ENCODE data around the gene ATXN2. TPM values are rescaled to one million over a fixed set of nuclear protein-coding genes. Genes with fewer than 3 reads are reported as not detected.
"Not testable (repeated sequence)": the region's sequence is repeated elsewhere in the genome, so short reads cannot be mapped to it uniquely, and the experiment has no call there.

Gene ATXN2
- total and polyA plus RNA-seq, 3 experiments from 2014 or later = 27.7 to 44.9 (median 39.9) TPM

- Histone ChIP-seq H3K27me3 (ENCODE audit: insufficient read depth, low read length, poor library complexity, severe bottlenecking) (no peaks in the 10 kb centered on the region), H3K27ac (ENCODE audit: low read depth, low read length) (no peak overlapping the region), H3K36me3 (ENCODE audit: insufficient read depth, low read length) (peaks cover 8% of the 10 kb centered on the region), H3K9me3 (ENCODE audit: low read length) (no peaks in the 10 kb centered on the region), H3K4me3 (ENCODE audit: low read length) (no peak overlapping the region), H3K4me1 (ENCODE audit: insufficient read depth, low read length) (no peaks in the 10 kb centered on the region)
- no peaks in the 10 kb centered on the region for H3K27me3 Mint-ChIP-seq
- no peaks in the 10 kb centered on the region for H3K9me3 Mint-ChIP-seq
- no peak overlapping the region for H3K4me3 Mint-ChIP-seq
- no peak overlapping the region for H3K27ac Mint-ChIP-seq
- POLR2A ChIA-PET = no interaction called here
- peaks cover 13 to 23% (median 14%) of the 10 kb centered on the region in 3 donors for H3K4me1 Mint-ChIP-seq
- CTCF ChIA-PET = interaction anchor here (1.4 kb wide), 2 partner anchors 27 to 106 kb away, joined by 3 to 5 read pairs; no protein-coding TSS in a partner anchor
- peaks cover 0 to 57% (median 14%) of the 10 kb centered on the region in 3 donors for H3K36me3 Mint-ChIP-seq
- no peak for DNase-seq
Observed at GRCh38 chr12:111503116-111503515, 96.0 kb downstream of the ATXN2 start.

GRCh38 chr12:111494676-111495075 is 104.4 kb downstream of the ATXN2 start:
- Histone ChIP-seq H3K27ac (ENCODE audit: low read depth, low read length) (no peak overlapping the region), H3K27me3 (ENCODE audit: insufficient read depth, low read length, poor library complexity, severe bottlenecking) (no peaks in the 10 kb centered on the region), H3K4me1 (ENCODE audit: insufficient read depth, low read length) (no peaks in the 10 kb centered on the region), H3K36me3 (ENCODE audit: insufficient read depth, low read length) (no peaks in the 10 kb centered on the region), H3K9me3 (ENCODE audit: low read length) (no peaks in the 10 kb centered on the region), H3K4me3 (ENCODE audit: low read length) (no peak overlapping the region)
- CTCF ChIA-PET = no interaction called here
- no peak overlapping the region for H3K4me3 Mint-ChIP-seq
- DNase-seq = no peak
- H3K27ac Mint-ChIP-seq = peak overlapping the region in 1 of 8 donors; percentile 31
- H3K36me3 Mint-ChIP-seq = peaks cover 0 to 70% (median 6%) of the 10 kb centered on the region in 3 donors
- H3K9me3 Mint-ChIP-seq = no peaks in the 10 kb centered on the region
- peaks cover 0 to 5% (median 1%) of the 10 kb centered on the region in 3 donors for H3K4me1 Mint-ChIP-seq
- POLR2A ChIA-PET = no interaction called here
- no peaks in the 10 kb centered on the region for H3K27me3 Mint-ChIP-seq

GRCh38 chr12:111492979-111493378 is 106.1 kb downstream of the ATXN2 start:
- H3K27ac Mint-ChIP-seq; H3K9me3 Mint-ChIP-seq; H3K4me1 ChIP-seq (ENCODE audit: insufficient read depth, low read length); H3K27me3 ChIP-seq (ENCODE audit: insufficient read depth, low read length, poor library complexity, severe bottlenecking); H3K4me3 ChIP-seq (ENCODE audit: low read length); H3K27me3 Mint-ChIP-seq; H3K27ac ChIP-seq (ENCODE audit: low read depth, low read length); DNase-seq; CTCF ChIA-PET; H3K9me3 ChIP-seq (ENCODE audit: low read length); H3K4me1 Mint-ChIP-seq; H3K36me3 ChIP-seq (ENCODE audit: insufficient read depth, low read length); H3K4me3 Mint-ChIP-seq; POLR2A ChIA-PET: not testable (repeated sequence)
- peaks cover 0 to 69% (median 13%) of the 10 kb centered on the region in 3 donors for H3K36me3 Mint-ChIP-seq

GRCh38 chr12:111488798-111489197 is 110.3 kb downstream of the ATXN2 start:
- H3K36me3 ChIP-seq (ENCODE audit: insufficient read depth, low read length) = peaks cover 20% of the 10 kb centered on the region
- no peaks in the 10 kb centered on the region for H3K9me3 ChIP-seq (ENCODE audit: low read length)
- Mint-ChIP-seq H3K27ac (peak overlapping the region in 1 of 8 donors; percentile 52), H3K4me3 (no peak overlapping the region), H3K9me3 (no peaks in the 10 kb centered on the region), H3K36me3 (peaks cover 4 to 76% (median 23%) of the 10 kb centered on the region in 3 donors), H3K4me1 (no peaks in the 10 kb centered on the region), H3K27me3 (no peaks in the 10 kb centered on the region)
- no peak overlapping the region for H3K27ac ChIP-seq (ENCODE audit: low read depth, low read length)
- no peak overlapping the region for H3K4me3 ChIP-seq (ENCODE audit: low read length)
- CTCF ChIA-PET = interaction anchor here (1.0 to 1.5 kb wide), 2 partner anchors 9 to 37 kb away, joined by 3 to 5 read pairs; no protein-coding TSS in a partner anchor
- no peaks in the 10 kb centered on the region for H3K27me3 ChIP-seq (ENCODE audit: insufficient read depth, low read length, poor library complexity, severe bottlenecking)
- POLR2A ChIA-PET = no interaction called here
- no peak for DNase-seq
- H3K4me1 ChIP-seq (ENCODE audit: insufficient read depth, low read length) = no peaks in the 10 kb centered on the region

DNA sequence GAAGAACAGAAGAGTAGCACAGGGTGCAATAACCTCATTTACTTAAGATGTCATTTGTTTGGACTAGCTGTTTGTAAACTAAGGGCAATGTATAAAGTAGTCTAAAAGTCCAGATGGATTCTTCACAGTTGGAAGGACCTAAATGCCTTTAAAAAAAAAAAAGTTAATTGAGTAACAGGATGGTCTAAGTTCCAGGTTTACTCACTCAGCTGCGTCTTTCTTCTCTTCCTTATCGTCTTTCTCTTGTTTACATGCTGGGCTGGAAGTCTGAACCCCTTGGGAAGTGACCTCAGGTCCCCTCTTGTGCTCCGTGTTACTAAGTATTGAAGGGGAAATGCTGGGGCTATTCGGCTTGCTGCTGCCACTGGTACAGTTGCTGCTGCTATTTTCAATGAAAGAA is 110.8 kb downstream of the ATXN2 start:
- no peak for DNase-seq
- Mint-ChIP-seq H3K4me3 (no peak overlapping the region), H3K36me3 (peaks cover 4 to 78% (median 23%) of the 10 kb centered on the region in 3 donors), H3K4me1 (no peaks in the 10 kb centered on the region), H3K9me3 (no peaks in the 10 kb centered on the region), H3K27me3 (no peaks in the 10 kb centered on the region), H3K27ac (no peak overlapping the region)
- no peaks in the 10 kb centered on the region for H3K9me3 ChIP-seq (ENCODE audit: low read length)
- H3K27ac ChIP-seq (ENCODE audit: low read depth, low read length) = no peak overlapping the region
- CTCF ChIA-PET = interaction anchor here (1.0 to 1.3 kb wide), 2 partner anchors 8 to 36 kb away, joined by 3 to 4 read pairs; no protein-coding TSS in a partner anchor
- POLR2A ChIA-PET = no interaction called here
- no peak overlapping the region for H3K4me3 ChIP-seq (ENCODE audit: low read length)
- peaks cover 20% of the 10 kb centered on the region for H3K36me3 ChIP-seq (ENCODE audit: insufficient read depth, low read length)
- H3K27me3 ChIP-seq (ENCODE audit: insufficient read depth, low read length, poor library complexity, severe bottlenecking) = no peaks in the 10 kb centered on the region
- H3K4me1 ChIP-seq (ENCODE audit: insufficient read depth, low read length) = no peaks in the 10 kb centered on the region

DNA sequence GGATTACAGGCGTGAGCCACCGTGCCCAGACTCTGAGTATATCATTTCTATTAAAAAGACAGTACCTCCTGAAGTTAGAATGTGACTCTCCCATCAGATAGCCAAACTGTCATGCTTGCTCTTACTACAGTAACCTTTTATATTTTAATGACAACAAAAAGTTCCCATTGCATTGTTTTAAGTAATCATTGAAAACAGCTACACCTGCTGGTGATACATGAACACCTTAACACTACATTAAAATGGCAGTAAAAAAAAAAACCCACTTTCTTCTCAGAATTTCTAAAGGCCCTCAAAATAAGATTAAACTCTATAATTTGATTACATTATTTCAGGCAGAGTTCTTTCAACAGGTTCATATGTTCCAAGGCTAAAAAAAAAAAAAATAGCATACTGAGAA is 116.7 kb downstream of the ATXN2 start:
- Mint-ChIP-seq H3K4me3 (no peak overlapping the region), H3K27ac (peak overlapping the region in 3 of 8 donors; percentile 32 to 54 (median 43)), H3K27me3 (no peaks in the 10 kb centered on the region), H3K9me3 (no peaks in the 10 kb centered on the region), H3K36me3 (peaks cover 11 to 67% (median 15%) of the 10 kb centered on the region in 3 donors), H3K4me1 (no peaks in the 10 kb centered on the region)
- no peaks in the 10 kb centered on the region for H3K4me1 ChIP-seq (ENCODE audit: insufficient read depth, low read length)
- ChIA-PET POLR2A (no interaction called here), CTCF (interaction anchor here (0.9 to 1.4 kb wide), 2 partner anchors 38 to 86 kb away, joined by 3 to 7 read pairs; no protein-coding TSS in a partner anchor)
- no peak overlapping the region for H3K4me3 ChIP-seq (ENCODE audit: low read length)
- no peak for DNase-seq
- no peaks in the 10 kb centered on the region for H3K27me3 ChIP-seq (ENCODE audit: insufficient read depth, low read length, poor library complexity, severe bottlenecking)
- H3K9me3 ChIP-seq (ENCODE audit: low read length) = no peaks in the 10 kb centered on the region
- no peak overlapping the region for H3K27ac ChIP-seq (ENCODE audit: low read depth, low read length)
- peaks cover 11% of the 10 kb centered on the region for H3K36me3 ChIP-seq (ENCODE audit: insufficient read depth, low read length)

DNA sequence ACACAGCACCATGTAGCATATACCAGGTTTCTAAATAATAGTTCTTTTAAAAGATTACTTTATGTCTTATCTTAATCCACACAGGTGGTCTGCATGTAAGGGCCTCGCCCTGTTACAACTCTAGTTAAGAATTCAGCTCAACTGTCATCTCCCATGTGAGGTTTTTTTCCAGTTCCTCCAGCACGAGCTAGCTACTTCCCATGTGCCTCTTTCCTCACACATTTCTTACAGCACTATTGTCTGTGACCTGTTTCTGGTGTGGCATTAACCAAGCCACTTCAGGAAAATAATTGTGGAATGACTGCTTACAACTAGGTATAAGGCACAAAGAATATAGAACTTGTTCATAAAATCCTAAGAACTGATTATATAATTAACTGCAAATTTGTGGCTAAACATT is 127.9 kb downstream of the ATXN2 start:
- DNase-seq = no peak
- H3K27me3 ChIP-seq (ENCODE audit: insufficient read depth, low read length, poor library complexity, severe bottlenecking) = no peaks in the 10 kb centered on the region
- H3K4me3 ChIP-seq (ENCODE audit: low read length) = no peak overlapping the region
- Mint-ChIP-seq H3K27ac (peak overlapping the region in 2 of 8 donors; percentile 41 to 75), H3K9me3 (no peaks in the 10 kb centered on the region), H3K27me3 (no peaks in the 10 kb centered on the region), H3K4me1 (peaks cover 0 to 4% (median 0%) of the 10 kb centered on the region in 3 donors), H3K4me3 (no peak overlapping the region), H3K36me3 (peaks cover 4 to 64% (median 16%) of the 10 kb centered on the region in 3 donors)
- H3K4me1 ChIP-seq (ENCODE audit: insufficient read depth, low read length) = no peaks in the 10 kb centered on the region
- POLR2A ChIA-PET = no interaction called here
- CTCF ChIA-PET = interaction anchor here (2.5 kb wide), 1 partner anchor 74 kb away, joined by 11 read pairs; no protein-coding TSS in a partner anchor
- H3K9me3 ChIP-seq (ENCODE audit: low read length) = no peaks in the 10 kb centered on the region
- H3K27ac ChIP-seq (ENCODE audit: low read depth, low read length) = no peak overlapping the region
- peaks cover 3% of the 10 kb centered on the region for H3K36me3 ChIP-seq (ENCODE audit: insufficient read depth, low read length)

GRCh38 chr12:111469401-111469800 is 129.7 kb downstream of the ATXN2 start:
- Histone ChIP-seq H3K36me3 (ENCODE audit: insufficient read depth, low read length) (peaks cover 3% of the 10 kb centered on the region), H3K4me3 (ENCODE audit: low read length) (no peak overlapping the region), H3K27ac (ENCODE audit: low read depth, low read length) (no peak overlapping the region), H3K9me3 (ENCODE audit: low read length) (no peaks in the 10 kb centered on the region), H3K27me3 (ENCODE audit: insufficient read depth, low read length, poor library complexity, severe bottlenecking) (no peaks in the 10 kb centered on the region), H3K4me1 (ENCODE audit: insufficient read depth, low read length) (no peaks in the 10 kb centered on the region)
- peaks cover 4 to 60% (median 18%) of the 10 kb centered on the region in 3 donors for H3K36me3 Mint-ChIP-seq
- H3K4me1 Mint-ChIP-seq = peaks cover 0 to 4% (median 0%) of the 10 kb centered on the region in 3 donors
- no peak overlapping the region for H3K4me3 Mint-ChIP-seq
- no peaks in the 10 kb centered on the region for H3K9me3 Mint-ChIP-seq
- H3K27me3 Mint-ChIP-seq = no peaks in the 10 kb centered on the region
- no peak for DNase-seq
- no peak overlapping the region for H3K27ac Mint-ChIP-seq
- CTCF ChIA-PET = no interaction called here
- POLR2A ChIA-PET = no interaction called here

All from CD8-positive, alpha-beta memory T cell (primary cell).